ENCODE data around the gene TMPRSS11E. TPM values are rescaled to one million over a fixed set of nuclear protein-coding genes. Genes with fewer than 3 reads are reported as not detected.

TMPRSS11E gene, protein sequence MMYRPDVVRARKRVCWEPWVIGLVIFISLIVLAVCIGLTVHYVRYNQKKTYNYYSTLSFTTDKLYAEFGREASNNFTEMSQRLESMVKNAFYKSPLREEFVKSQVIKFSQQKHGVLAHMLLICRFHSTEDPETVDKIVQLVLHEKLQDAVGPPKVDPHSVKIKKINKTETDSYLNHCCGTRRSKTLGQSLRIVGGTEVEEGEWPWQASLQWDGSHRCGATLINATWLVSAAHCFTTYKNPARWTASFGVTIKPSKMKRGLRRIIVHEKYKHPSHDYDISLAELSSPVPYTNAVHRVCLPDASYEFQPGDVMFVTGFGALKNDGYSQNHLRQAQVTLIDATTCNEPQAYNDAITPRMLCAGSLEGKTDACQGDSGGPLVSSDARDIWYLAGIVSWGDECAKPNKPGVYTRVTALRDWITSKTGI
- total RNA-seq (not detected in 2 replicates), polyA plus RNA-seq (not detected in 2 replicates), polyA minus RNA-seq (ENCODE audit: low replicate concordance) (not detected in 2 replicates)
- polyA plus RNA-seq (2012), result not detected in 2 replicates

DNA sequence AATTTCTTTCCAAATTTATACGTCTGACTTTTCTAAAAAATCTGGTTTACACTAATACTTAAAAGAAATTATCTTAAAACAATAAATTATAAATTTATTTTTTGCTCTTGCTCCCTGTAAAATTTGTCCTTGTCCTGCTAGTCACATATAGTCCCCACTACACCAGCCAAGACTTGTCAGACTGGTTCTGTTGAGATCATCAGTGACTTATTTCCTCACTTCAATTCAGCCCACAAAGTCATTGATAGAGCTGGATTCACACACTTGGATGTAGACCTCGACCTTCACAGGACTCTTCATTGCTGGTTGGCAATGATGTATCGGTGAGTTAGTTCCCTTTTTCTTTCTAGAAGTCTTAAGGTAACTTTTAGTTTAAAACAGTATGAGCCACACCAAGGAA is at the start of gene TMPRSS11E:
TSS of gene TMPRSS11E (plus strand) at position 263 of the 400 bp plus-strand sequence. CDS start at position 313, 50 bp downstream.
- no peak within 1 kb of the TSS for H3K9ac ChIP-seq (ENCODE audit: insufficient read depth, low read length)
- no peak within 1 kb of the TSS for H3K4me2 ChIP-seq (ENCODE audit: extremely low read depth, insufficient read depth, low read length)
- no peak within 1 kb of the TSS for H3K27ac ChIP-seq (ENCODE audit: insufficient read depth, low read length)
- no peaks in the 10 kb centered on the region for H3K27me3 ChIP-seq (ENCODE audit: control insufficient read depth, insufficient read depth, low read length)
- no peak within 1 kb of the TSS for H2AFZ ChIP-seq (ENCODE audit: low read length)
- no peaks in the 10 kb centered on the region for H3K9me3 ChIP-seq (ENCODE audit: control insufficient read depth, insufficient read depth, low read depth, low read length)
- no peaks in the 10 kb centered on the region for H3K79me2 ChIP-seq (ENCODE audit: control insufficient read depth, insufficient read depth, low read length)
- DNase-seq (ENCODE audit: low read depth in 2 of 2), result no peak
- no peaks in the 10 kb centered on the region for H4K20me1 ChIP-seq (ENCODE audit: control insufficient read depth, extremely low read depth, insufficient read depth, low read length)
- no peak for TF ChIP-seq EZH2 (IDR thresholded peaks at IDR 0.05; ENCODE audit: low read length, missing control alignments)
- TF ChIP-seq, protein P1, sequence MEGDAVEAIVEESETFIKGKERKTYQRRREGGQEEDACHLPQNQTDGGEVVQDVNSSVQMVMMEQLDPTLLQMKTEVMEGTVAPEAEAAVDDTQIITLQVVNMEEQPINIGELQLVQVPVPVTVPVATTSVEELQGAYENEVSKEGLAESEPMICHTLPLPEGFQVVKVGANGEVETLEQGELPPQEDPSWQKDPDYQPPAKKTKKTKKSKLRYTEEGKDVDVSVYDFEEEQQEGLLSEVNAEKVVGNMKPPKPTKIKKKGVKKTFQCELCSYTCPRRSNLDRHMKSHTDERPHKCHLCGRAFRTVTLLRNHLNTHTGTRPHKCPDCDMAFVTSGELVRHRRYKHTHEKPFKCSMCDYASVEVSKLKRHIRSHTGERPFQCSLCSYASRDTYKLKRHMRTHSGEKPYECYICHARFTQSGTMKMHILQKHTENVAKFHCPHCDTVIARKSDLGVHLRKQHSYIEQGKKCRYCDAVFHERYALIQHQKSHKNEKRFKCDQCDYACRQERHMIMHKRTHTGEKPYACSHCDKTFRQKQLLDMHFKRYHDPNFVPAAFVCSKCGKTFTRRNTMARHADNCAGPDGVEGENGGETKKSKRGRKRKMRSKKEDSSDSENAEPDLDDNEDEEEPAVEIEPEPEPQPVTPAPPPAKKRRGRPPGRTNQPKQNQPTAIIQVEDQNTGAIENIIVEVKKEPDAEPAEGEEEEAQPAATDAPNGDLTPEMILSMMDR (conservative IDR thresholded peaks at IDR 0.05 in 1 of 2, IDR thresholded peaks at IDR 0.05 in 1 of 2; ENCODE audit: low read depth in 1 of 2, low read length in 2 of 2), result no peak
- H3K4me1 ChIP-seq (ENCODE audit: control insufficient read depth, extremely low read depth, insufficient read depth, low read length), result no peaks in the 10 kb centered on the region
- H3K36me3 ChIP-seq (ENCODE audit: control insufficient read depth, insufficient read depth, low read length), result no peaks in the 10 kb centered on the region
- no peak within 1 kb of the TSS for H3K4me3 ChIP-seq (replicated peaks in 1 of 4; ENCODE audit: control extremely low read depth in 1 of 4, insufficient read depth in 1 of 4, low read depth in 3 of 4, low read length in 4 of 4)

DNA sequence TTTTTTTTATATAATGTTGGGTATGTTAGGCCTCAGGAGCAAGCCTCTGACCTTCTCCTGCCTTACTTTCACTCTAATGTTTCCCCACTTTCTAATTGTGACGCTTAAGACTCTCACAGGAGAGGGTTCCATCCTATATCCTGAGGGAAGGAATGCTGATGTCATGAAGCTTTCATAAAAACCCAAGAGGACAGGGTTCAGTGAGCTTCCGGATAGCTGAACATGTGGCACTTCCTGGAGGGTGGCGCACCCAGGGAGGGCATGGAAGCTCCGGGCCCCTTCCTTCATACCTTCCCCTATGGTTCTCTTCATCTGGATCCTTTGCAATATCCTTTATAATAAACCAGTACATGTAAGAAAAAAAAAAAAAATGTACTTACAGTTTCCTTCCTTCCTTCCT is 48.0 kb upstream of the TMPRSS11E start:
- Histone ChIP-seq H3K4me1 (ENCODE audit: control insufficient read depth, extremely low read depth, insufficient read depth, low read length) (no peaks in the 10 kb centered on the region), H3K27me3 (ENCODE audit: control insufficient read depth, insufficient read depth, low read length) (no peaks in the 10 kb centered on the region), H2AFZ (ENCODE audit: low read length) (no peak overlapping the region), H3K27ac (ENCODE audit: insufficient read depth, low read length) (no peak overlapping the region), H3K9me3 (ENCODE audit: control insufficient read depth, insufficient read depth, low read depth, low read length) (no peaks in the 10 kb centered on the region), H4K20me1 (ENCODE audit: control insufficient read depth, extremely low read depth, insufficient read depth, low read length) (no peaks in the 10 kb centered on the region), H3K36me3 (ENCODE audit: control insufficient read depth, insufficient read depth, low read length) (no peaks in the 10 kb centered on the region), H3K79me2 (ENCODE audit: control insufficient read depth, insufficient read depth, low read length) (no peaks in the 10 kb centered on the region), H3K4me3 (replicated peaks in 1 of 4; ENCODE audit: control extremely low read depth in 1 of 4, insufficient read depth in 1 of 4, low read depth in 3 of 4, low read length in 4 of 4) (no peak overlapping the region), H3K4me2 (ENCODE audit: extremely low read depth, insufficient read depth, low read length) (no peak overlapping the region), H3K9ac (ENCODE audit: insufficient read depth, low read length) (no peak overlapping the region)
- TF ChIP-seq EZH2 (IDR thresholded peaks at IDR 0.05; ENCODE audit: low read length, missing control alignments), result no peak
- TF ChIP-seq, protein P1 (conservative IDR thresholded peaks at IDR 0.05 in 1 of 2, IDR thresholded peaks at IDR 0.05 in 1 of 2; ENCODE audit: low read depth in 1 of 2, low read length in 2 of 2), result no peak
- no peak for DNase-seq (ENCODE audit: low read depth in 2 of 2)

DNA sequence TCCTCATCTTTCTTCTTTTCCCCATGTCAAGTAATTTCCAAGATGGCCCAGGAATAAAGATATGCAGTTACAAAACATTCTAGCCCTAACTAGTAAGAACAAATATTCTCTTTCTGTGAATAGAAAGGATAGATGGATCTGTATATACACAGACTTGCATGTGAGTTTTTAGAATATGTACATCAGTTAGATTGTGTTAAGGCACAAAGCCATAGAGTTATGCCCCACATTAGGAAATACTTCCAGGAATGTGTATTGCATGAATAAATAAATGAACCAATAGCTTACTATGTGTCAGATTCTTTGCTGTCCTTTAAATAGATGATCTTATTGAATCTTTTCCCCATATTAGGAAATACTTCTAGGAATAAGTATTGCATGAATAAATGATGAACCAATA is 46.0 kb upstream of the TMPRSS11E start:
- H3K27ac ChIP-seq (ENCODE audit: insufficient read depth, low read length), result no peak overlapping the region
- H3K9ac ChIP-seq (ENCODE audit: insufficient read depth, low read length), result no peak overlapping the region
- no peaks in the 10 kb centered on the region for H3K4me1 ChIP-seq (ENCODE audit: control insufficient read depth, extremely low read depth, insufficient read depth, low read length)
- no peaks in the 10 kb centered on the region for H3K79me2 ChIP-seq (ENCODE audit: control insufficient read depth, insufficient read depth, low read length)
- no peaks in the 10 kb centered on the region for H3K36me3 ChIP-seq (ENCODE audit: control insufficient read depth, insufficient read depth, low read length)
- H4K20me1 ChIP-seq (ENCODE audit: control insufficient read depth, extremely low read depth, insufficient read depth, low read length), result no peaks in the 10 kb centered on the region
- H2AFZ ChIP-seq (ENCODE audit: low read length), result no peak overlapping the region
- DNase-seq (ENCODE audit: low read depth in 2 of 2), result peak; percentile 1 to 6
- H3K27me3 ChIP-seq (ENCODE audit: control insufficient read depth, insufficient read depth, low read length), result no peaks in the 10 kb centered on the region
- H3K9me3 ChIP-seq (ENCODE audit: control insufficient read depth, insufficient read depth, low read depth, low read length), result no peaks in the 10 kb centered on the region
- H3K4me3 ChIP-seq (replicated peaks in 1 of 4; ENCODE audit: control extremely low read depth in 1 of 4, insufficient read depth in 1 of 4, low read depth in 3 of 4, low read length in 4 of 4), result no peak overlapping the region
- H3K4me2 ChIP-seq (ENCODE audit: extremely low read depth, insufficient read depth, low read length), result no peak overlapping the region
- TF ChIP-seq EZH2 (IDR thresholded peaks at IDR 0.05; ENCODE audit: low read length, missing control alignments), result no peak
- TF ChIP-seq, protein P1 (conservative IDR thresholded peaks at IDR 0.05 in 1 of 2, IDR thresholded peaks at IDR 0.05 in 1 of 2; ENCODE audit: low read depth in 1 of 2, low read length in 2 of 2), result no peak
